Muscle layer of duodenum (tissue), 2 donors: ENCODE data around the gene GRID2IP.

Experiments
- H3K27ac ChIP-seq: one replicate; pipeline ENCODE4 v1.7.0; 2013; ENCODE audit warnings: mild to moderate bottlenecking, low read length
- H3K27me3 ChIP-seq: one replicate; pipeline ENCODE4 v1.7.0; 2013; ENCODE audit warnings: low read depth, mild to moderate bottlenecking, control low read depth, low read length
- H3K36me3 ChIP-seq, 2 donors: one replicate each; pipeline ENCODE4 v1.7.0; 2013; ENCODE audit warnings: low read length in 2 of 2, control low read depth in 1 of 2, mild to moderate bottlenecking in 1 of 2; ENCODE audit not compliant: insufficient read depth in 2 of 2, control insufficient read depth in 1 of 2
- H3K4me1 ChIP-seq, 2 donors: one replicate each; pipeline ENCODE4 v1.7.0; 2013; ENCODE audit warnings: low read length in 2 of 2, mild to moderate bottlenecking in 2 of 2, control low read depth in 1 of 2, moderate library complexity in 1 of 2; ENCODE audit not compliant: insufficient read depth in 2 of 2, control insufficient read depth in 1 of 2
- H3K4me3 ChIP-seq, 2 donors: one replicate each; pipeline ENCODE4 v1.7.0; 2013; ENCODE audit warnings: low read length in 2 of 2, low read depth in 1 of 2, mild to moderate bottlenecking in 1 of 2
- H3K9me3 ChIP-seq, 2 donors: one replicate each; pipeline ENCODE4 v1.7.0; 2013; ENCODE audit warnings: low read length in 2 of 2, control low read depth in 1 of 2, mild to moderate bottlenecking in 1 of 2; ENCODE audit not compliant: control insufficient read depth in 1 of 2
- donor health status: healthy.

Gene GRID2IP

GRCh38 chr7:6558837-6559236, 7.6 kb upstream of the GRID2IP start:
- no peak overlapping the region for H3K4me3 ChIP-seq
- no peaks in the 10 kb centered on the region for H3K9me3 ChIP-seq
- H3K27ac ChIP-seq = no peak overlapping the region
- no peaks in the 10 kb centered on the region for H3K4me1 ChIP-seq
- no peaks in the 10 kb centered on the region for H3K36me3 ChIP-seq
- no peaks in the 10 kb centered on the region for H3K27me3 ChIP-seq

GRCh38 chr7:6556196-6556595, 4.9 kb upstream of the GRID2IP start:
- Histone ChIP-seq H3K27me3 (no peaks in the 10 kb centered on the region), H3K4me3 (no peak overlapping the region), H3K4me1 (no peaks in the 10 kb centered on the region), H3K27ac (no peak overlapping the region), H3K9me3 (no peaks in the 10 kb centered on the region), H3K36me3 (no peaks in the 10 kb centered on the region)

- Histone ChIP-seq H3K27ac (no peak overlapping the region), H3K4me1 (no peaks in the 10 kb centered on the region), H3K27me3 (no peaks in the 10 kb centered on the region), H3K36me3 (no peaks in the 10 kb centered on the region), H3K4me3 (no peak overlapping the region), H3K9me3 (no peaks in the 10 kb centered on the region)
These were observed 3.6 kb upstream of the GRID2IP start for GRCh38 chr7:6554848-6555247.

- Histone ChIP-seq H3K36me3 (no peaks in the 10 kb centered on the region), H3K4me1 (no peaks in the 10 kb centered on the region), H3K9me3 (no peaks in the 10 kb centered on the region), H3K27ac (no peak overlapping the region), H3K27me3 (no peaks in the 10 kb centered on the region), H3K4me3 (no peak overlapping the region)
These were observed 2.3 kb upstream of the GRID2IP start for GRCh38 chr7:6553448-6554044.

- Histone ChIP-seq H3K27me3 (no peaks in the 10 kb centered on the region), H3K4me1 (no peaks in the 10 kb centered on the region), H3K9me3 (no peaks in the 10 kb centered on the region), H3K27ac (no peak overlapping the region), H3K4me3 (no peak overlapping the region), H3K36me3 (no peaks in the 10 kb centered on the region)
These were observed 3.9 kb downstream of the GRID2IP start for GRCh38 chr7:6547400-6547799.

- no peak overlapping the region for H3K27ac ChIP-seq
- no peaks in the 10 kb centered on the region for H3K4me1 ChIP-seq
- no peaks in the 10 kb centered on the region for H3K36me3 ChIP-seq
- H3K27me3 ChIP-seq = no peaks in the 10 kb centered on the region
- no peaks in the 10 kb centered on the region for H3K9me3 ChIP-seq
- no peak overlapping the region for H3K4me3 ChIP-seq
These were observed 4.6 kb downstream of the GRID2IP start for GRCh38 chr7:6546498-6547251.

GRCh38 chr7:6545398-6546126, 5.7 kb downstream of the GRID2IP start:
- Histone ChIP-seq H3K4me1 (no peaks in the 10 kb centered on the region), H3K27ac (no peak overlapping the region), H3K4me3 (no peak overlapping the region), H3K9me3 (no peaks in the 10 kb centered on the region), H3K27me3 (no peaks in the 10 kb centered on the region), H3K36me3 (no peaks in the 10 kb centered on the region)

GRCh38 chr7:6542368-6542767, 8.9 kb downstream of the GRID2IP start:
- no peak overlapping the region for H3K27ac ChIP-seq
- H3K4me3 ChIP-seq = no peak overlapping the region
- H3K27me3 ChIP-seq = no peaks in the 10 kb centered on the region
- no peaks in the 10 kb centered on the region for H3K9me3 ChIP-seq
- no peaks in the 10 kb centered on the region for H3K36me3 ChIP-seq
- no peaks in the 10 kb centered on the region for H3K4me1 ChIP-seq

GRCh38 chr7:6536262-6537260, 14.7 kb downstream of the GRID2IP start:
- Histone ChIP-seq H3K4me3 (peak overlapping the region in 1 of 2 donors; percentile 40), H3K27me3 (peaks cover 14% of the 10 kb centered on the region), H3K27ac (no peak overlapping the region), H3K9me3 (no peaks in the 10 kb centered on the region), H3K4me1 (peaks cover 0 to 5% of the 10 kb centered on the region in 2 donors), H3K36me3 (no peaks in the 10 kb centered on the region)

GRCh38 chr7:6533893-6534495, 17.3 kb downstream of the GRID2IP start:
- Histone ChIP-seq H3K36me3 (no peaks in the 10 kb centered on the region), H3K27me3 (peaks cover 21% of the 10 kb centered on the region), H3K27ac (no peak overlapping the region), H3K9me3 (no peaks in the 10 kb centered on the region), H3K4me1 (peaks cover 0 to 13% of the 10 kb centered on the region in 2 donors), H3K4me3 (no peak overlapping the region)
